Heart left ventricle (tissue), 13 donors: ENCODE data around the gene SLIT1.

Experiments used
- CTCF ChIP-seq, 12 donors: fragments of 200-600 bp; sonication (generic) in 4 of 12; IDR thresholded peaks; one replicate each; pipeline versions ENCODE4 v1.5.0 to v1.8.0; 2018 to 2022; ENCODE audit warnings: antibody characterized with exemption in 12 of 12, mild to moderate bottlenecking in 5 of 12
- POLR2A ChIP-seq, 2 donors: fragments of 450-650 bp; IDR thresholded peaks; one replicate each; pipeline ENCODE4 v1.6.1; 2017; ENCODE audit warnings: antibody characterized with exemption in 2 of 2, mild to moderate bottlenecking in 2 of 2, moderate library complexity in 2 of 2
- donor health status: ischemic (EF 13 %, LVEDD 7.1; RV severe dilation, severe dysfunction).
- donor health status: DM: no; HTN: yes; CAD: no.
- donor health status: DM: no; HTN: no; CAD: no.
- donor health status: ischemic (EF 25% LVEDD 6.9; RV normal size, moderate dysfunction).
- donor health status: ischemic (EF 25% LVEDD 5.7; RV mildly dilated, moderate dysfunction).
- donor health status: ischemic (EF 35%, LVEDD 5.7; RV mildly dilated, moderate dysfunction).
- donor health status: nonischemic (EF 11% LVEDD 7.7; RV severe dilation, severe dysfunction).
- donor health status: DM: yes; HTN: yes; CAD: no.
- donor health status: PGD.
- donor health status: ischemic (EF 29% LVEDD 5.4; RV normal size, mild dysfunction).
- donor health status: nonischemic (EF 23%, LVEDD 6.1; RV moderate dilation, normal function).

- no peak for TF ChIP-seq CTCF (IDR thresholded peaks at IDR 0.05)
- TF ChIP-seq POLR2A (IDR thresholded peaks at IDR 0.05) = no peak
These were observed 31.0 kb downstream of the SLIT1 start for GRCh38 chr10:97154781-97155180.
